ENCODE data around the gene NRF1. TPM values are rescaled to one million over a fixed set of nuclear protein-coding genes. Genes with fewer than 3 reads are reported as not detected.

NRF1 gene
- total and polyA plus RNA-seq, 2 of the 8 experiments (the other 6 are each of a cell fraction or from before 2014, with no cell fraction given), result 18.2 to 21.4 TPM

DNA sequence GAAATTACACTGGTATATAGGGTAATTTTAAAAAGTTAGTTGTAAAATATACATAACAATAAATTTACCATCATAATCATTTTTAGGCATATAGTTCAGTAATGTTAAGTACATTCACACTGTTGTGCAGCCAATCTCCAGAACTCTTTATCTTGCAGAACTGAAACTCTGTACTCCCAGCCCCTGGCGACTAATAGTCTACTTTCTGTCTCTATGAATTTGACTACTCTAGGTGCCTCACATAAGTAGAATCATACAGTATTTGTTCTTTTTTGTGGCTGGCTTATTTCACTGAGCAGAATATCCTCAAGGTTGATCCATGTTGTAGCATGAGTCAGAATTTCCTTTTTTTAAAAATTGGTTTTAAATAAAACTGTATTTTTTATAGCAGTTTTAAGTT is 41.4 kb downstream of the NRF1 start:
- 92% methylated on average over 1 of the region's 1 CpG; no CpG with 5 or more reads in 1 of the 2 experiments for WGBS, 2 experiments (ENCODE audit: extremely low coverage in 1 of 2, insufficient coverage in 1 of 2, insufficient read length in 1 of 2, insufficient replicate concordance in 2 of 2, low coverage in 1 of 2, low lambda C conversion rate in 2 of 2, missing lambda C conversion rate in 1 of 2)
- H2BK120ac ChIP-seq (replicated peaks; ENCODE audit: low read depth, low read length), result no peak overlapping the region
- H3K9ac ChIP-seq (replicated peaks in 1 of 4; ENCODE audit: extremely low read depth in 1 of 4, low read depth in 3 of 4, low read length in 3 of 4), result no peak overlapping the region
- no peak overlapping the region for H3K56ac ChIP-seq (replicated peaks; ENCODE audit: insufficient read length, low read depth, low read length)
- peaks cover 2 to 9% (median 6%) of the 10 kb centered on the region in 4 experiments; a peak in 5 of 7 replicates for H3K4me1 ChIP-seq (replicated peaks in 1 of 4; ENCODE audit: control insufficient read depth in 3 of 4, insufficient read depth in 4 of 4, low read length in 3 of 4)
- H2BK5ac ChIP-seq (ENCODE audit: low read depth, low read length), result no peak overlapping the region
- H2BK12ac ChIP-seq (ENCODE audit: low read depth, low read length), result no peak overlapping the region
- H3K14ac ChIP-seq (ENCODE audit: insufficient read length), result no peak overlapping the region
- no peak for DNase-seq (ENCODE audit: low read depth in 1 of 2, low spot score in 2 of 2)
- TF ChIP-seq POLR2AphosphoS5 (IDR thresholded peaks at IDR 0.05; ENCODE audit: low read depth, low read length) (no peak), RNF2 (IDR thresholded peaks at IDR 0.05; ENCODE audit: borderline replicate concordance, low read depth, low read length, missing control alignments, poor library complexity, severe bottlenecking) (no peak), KDM1A (IDR thresholded peaks at IDR 0.05; ENCODE audit: borderline replicate concordance, low read length) (no peak)
- no peaks in the 10 kb centered on the region for H4K20me1 ChIP-seq (replicated peaks in 1 of 2; ENCODE audit: control insufficient read depth in 1 of 2, insufficient read depth in 2 of 2, low read length in 2 of 2)
- no peak overlapping the region for H2BK20ac ChIP-seq (ENCODE audit: low read length)
- H3K18ac ChIP-seq (ENCODE audit: extremely low read depth, low read length), result no peak overlapping the region
- no peaks in the 10 kb centered on the region; a peak in 1 of 4 replicates for H3K9me3 ChIP-seq (ENCODE audit: insufficient read depth in 2 of 2, low read depth in 1 of 2, low read length in 1 of 2)
- no peak overlapping the region for H3K4ac ChIP-seq (replicated peaks; ENCODE audit: insufficient read length, low read depth, low read length)
- no peak overlapping the region for H4K5ac ChIP-seq (ENCODE audit: insufficient read length, low read depth, low read length)
- no peak overlapping the region for H3K4me2 ChIP-seq (ENCODE audit: insufficient read depth in 1 of 2, low read depth in 2 of 2, low read length in 2 of 2)
- no peak overlapping the region for H3K4me3 ChIP-seq (ENCODE audit: extremely low read depth in 1 of 4, insufficient read depth in 2 of 4, low read depth in 3 of 4, low read length in 4 of 4)
- H3K79me2 ChIP-seq (ENCODE audit: control insufficient read depth in 1 of 2, insufficient read depth in 2 of 2, low read length in 2 of 2), result peaks cover 0 to 56% of the 10 kb centered on the region in 2 experiments; a peak in 3 of 4 replicates
- H3K27me3 ChIP-seq (replicated peaks in 1 of 4; ENCODE audit: control insufficient read depth in 3 of 4, extremely low read depth in 1 of 4, insufficient read depth in 3 of 4, low read length in 3 of 4), result no peaks in the 10 kb centered on the region
- ChIA-PET POLR2A (ENCODE audit: partially characterized antibody) (no interaction called here), CTCF (ENCODE audit: partially characterized antibody) (no interaction called here)
- H2BK15ac ChIP-seq (ENCODE audit: low read length), result no peak overlapping the region
- H2AFZ ChIP-seq (ENCODE audit: low read length), result no peak overlapping the region
- no peak overlapping the region for H3K27ac ChIP-seq (ENCODE audit: low read depth, low read length)
- H3K23ac ChIP-seq (ENCODE audit: insufficient read length), result no peak overlapping the region
- no peak overlapping the region for H4K91ac ChIP-seq (replicated peaks; ENCODE audit: insufficient read length, low read length)
- FAIRE-seq, result no peak
- no peaks in the 10 kb centered on the region; the same call in 1 of the 2 replicates for H3K79me1 ChIP-seq (ENCODE audit: low read depth, low read length)
- H4K8ac ChIP-seq (ENCODE audit: extremely low read depth, insufficient read depth, low read length), result no peak overlapping the region
- no peak overlapping the region for H2AK5ac ChIP-seq (ENCODE audit: low read depth, low read length)
- peaks cover 0 to 10% (median 7%) of the 10 kb centered on the region in 4 experiments; a peak in 6 of 8 replicates for H3K36me3 ChIP-seq (ENCODE audit: control insufficient read depth in 2 of 4, insufficient read depth in 4 of 4, low read length in 3 of 4)
- H3K23me2 ChIP-seq (ENCODE audit: low read depth, low read length), result no peaks in the 10 kb centered on the region
